ENCODE measurements around the gene LPCAT4. TPM values are rescaled to one million over a fixed set of nuclear protein-coding genes. Genes with fewer than 3 reads are reported as not detected.
"Not testable (repeated sequence)": the region's sequence is repeated elsewhere in the genome, so short reads cannot be mapped to it uniquely, and the experiment has no call there.

LPCAT4 gene
- total and polyA plus RNA-seq, 2 experiments from 2014 or later, result 13.5 to 22.1 TPM

DNA sequence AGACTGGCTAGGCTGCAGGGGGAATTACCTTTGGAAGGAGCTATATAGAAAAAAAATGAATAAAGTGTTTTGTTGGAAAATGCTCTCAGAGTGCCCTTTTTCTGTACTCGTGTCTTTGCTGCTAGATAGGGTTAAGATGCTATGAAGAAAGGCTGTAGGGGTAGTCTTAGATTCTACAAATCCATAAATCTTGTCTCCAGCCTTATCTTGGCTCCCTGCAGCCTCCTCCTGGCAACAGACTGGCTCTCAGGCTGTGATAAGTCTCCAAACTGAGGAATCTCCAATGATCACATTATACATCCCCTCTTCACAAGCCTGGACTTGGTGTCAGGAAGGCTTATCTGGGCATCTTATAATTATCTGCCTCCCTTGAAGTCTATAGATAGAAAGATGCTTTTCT is 9.3 kb downstream of the LPCAT4 start:
- Histone ChIP-seq H3K27me3 (no peaks in the 10 kb centered on the region), H4K20me1 (ENCODE audit: insufficient read depth, poor library complexity, severe bottlenecking) (no peaks in the 10 kb centered on the region), H3K79me2 (no peaks in the 10 kb centered on the region), H3K36me3 (replicated peaks; ENCODE audit: insufficient read depth, low read depth) (no peaks in the 10 kb centered on the region), H3K4me2 (no peak overlapping the region), H3K9me3 (ENCODE audit: low read depth) (no peaks in the 10 kb centered on the region), H3K4me1 (ENCODE audit: insufficient read depth) (peaks cover 2% of the 10 kb centered on the region), H3K27ac (no peak overlapping the region), H3K4me3 (no peak overlapping the region), H3K9me2 (replicated peaks; ENCODE audit: insufficient read depth) (no peaks in the 10 kb centered on the region), H2AFZ (no peak overlapping the region)
- WGBS (ENCODE audit: low lambda C conversion rate, missing lambda C conversion rate), result 92% methylated on average over 1 of the region's 1 CpG
- TF ChIP-seq EZH2 (IDR thresholded peaks at IDR 0.05; ENCODE audit: borderline replicate concordance) (no peak), EZH2phosphoT487 (IDR thresholded peaks at IDR 0.05; ENCODE audit: low read depth, severe bottlenecking, unreplicated experiment) (no peak)
- TF ChIP-seq, protein P1, sequence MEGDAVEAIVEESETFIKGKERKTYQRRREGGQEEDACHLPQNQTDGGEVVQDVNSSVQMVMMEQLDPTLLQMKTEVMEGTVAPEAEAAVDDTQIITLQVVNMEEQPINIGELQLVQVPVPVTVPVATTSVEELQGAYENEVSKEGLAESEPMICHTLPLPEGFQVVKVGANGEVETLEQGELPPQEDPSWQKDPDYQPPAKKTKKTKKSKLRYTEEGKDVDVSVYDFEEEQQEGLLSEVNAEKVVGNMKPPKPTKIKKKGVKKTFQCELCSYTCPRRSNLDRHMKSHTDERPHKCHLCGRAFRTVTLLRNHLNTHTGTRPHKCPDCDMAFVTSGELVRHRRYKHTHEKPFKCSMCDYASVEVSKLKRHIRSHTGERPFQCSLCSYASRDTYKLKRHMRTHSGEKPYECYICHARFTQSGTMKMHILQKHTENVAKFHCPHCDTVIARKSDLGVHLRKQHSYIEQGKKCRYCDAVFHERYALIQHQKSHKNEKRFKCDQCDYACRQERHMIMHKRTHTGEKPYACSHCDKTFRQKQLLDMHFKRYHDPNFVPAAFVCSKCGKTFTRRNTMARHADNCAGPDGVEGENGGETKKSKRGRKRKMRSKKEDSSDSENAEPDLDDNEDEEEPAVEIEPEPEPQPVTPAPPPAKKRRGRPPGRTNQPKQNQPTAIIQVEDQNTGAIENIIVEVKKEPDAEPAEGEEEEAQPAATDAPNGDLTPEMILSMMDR (IDR thresholded peaks at IDR 0.05; ENCODE audit: poor library complexity), result no peak
- no peak for DNase-seq (ENCODE audit: low spot score)

DNA sequence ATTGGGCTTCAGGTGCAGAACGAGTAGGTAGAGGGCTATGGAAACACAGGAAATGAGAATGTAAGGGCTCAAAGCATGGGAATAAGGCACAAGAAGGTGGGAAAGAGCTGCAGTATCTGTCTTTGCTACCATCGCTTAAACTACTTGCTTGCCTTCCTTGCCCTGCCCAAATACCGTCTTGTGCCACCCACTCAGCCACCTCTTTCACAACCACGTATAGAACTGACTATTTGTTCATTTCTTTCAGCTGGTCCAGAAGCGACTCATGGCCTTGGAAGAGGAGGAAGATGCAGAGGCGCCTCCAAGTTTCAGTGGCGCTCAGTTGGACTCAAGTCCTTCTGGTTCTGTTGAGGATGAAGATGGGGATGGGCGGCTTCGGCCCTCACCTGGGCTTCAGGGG is 11.8 kb downstream of the LPCAT4 start:
- Histone ChIP-seq H3K36me3 (replicated peaks; ENCODE audit: insufficient read depth, low read depth) (no peaks in the 10 kb centered on the region), H3K4me1 (ENCODE audit: insufficient read depth) (no peaks in the 10 kb centered on the region), H3K9me2 (replicated peaks; ENCODE audit: insufficient read depth) (no peaks in the 10 kb centered on the region), H4K20me1 (ENCODE audit: insufficient read depth, poor library complexity, severe bottlenecking) (no peaks in the 10 kb centered on the region), H3K9me3 (ENCODE audit: low read depth) (no peaks in the 10 kb centered on the region), H3K27me3 (no peaks in the 10 kb centered on the region), H3K27ac (no peak overlapping the region), H2AFZ (no peak overlapping the region), H3K4me2 (no peak overlapping the region), H3K4me3 (no peak overlapping the region), H3K79me2 (no peaks in the 10 kb centered on the region)
- no peak for TF ChIP-seq EZH2 (IDR thresholded peaks at IDR 0.05; ENCODE audit: borderline replicate concordance)
- TF ChIP-seq EZH2phosphoT487 (IDR thresholded peaks at IDR 0.05; ENCODE audit: low read depth, severe bottlenecking, unreplicated experiment), result no peak
- TF ChIP-seq, protein P1 (IDR thresholded peaks at IDR 0.05; ENCODE audit: poor library complexity), result no peak
- WGBS (ENCODE audit: low lambda C conversion rate, missing lambda C conversion rate), result 96% methylated on average over 9 of the region's 9 CpGs
- no peak for DNase-seq (ENCODE audit: low spot score)

DNA sequence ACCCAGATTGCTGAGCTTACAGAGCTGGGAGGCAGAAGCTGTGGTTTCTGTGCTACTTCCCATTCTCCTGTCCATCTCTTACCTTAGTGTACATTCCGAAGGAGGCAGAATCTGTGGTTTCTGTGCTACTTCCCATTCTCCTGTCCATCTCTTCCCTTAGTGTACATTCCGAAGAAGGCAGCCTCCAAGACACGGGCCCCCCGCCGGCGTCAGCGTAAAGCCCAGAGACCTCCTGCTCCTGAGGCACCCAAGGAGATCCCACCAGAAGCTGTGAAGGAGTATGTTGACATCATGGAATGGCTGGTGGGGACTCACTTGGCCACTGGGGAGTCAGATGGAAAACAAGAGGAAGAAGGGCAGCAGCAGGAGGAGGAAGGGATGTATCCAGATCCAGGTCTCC is 12.7 kb downstream of the LPCAT4 start:
- no peak for TF ChIP-seq EZH2phosphoT487 (IDR thresholded peaks at IDR 0.05; ENCODE audit: low read depth, severe bottlenecking, unreplicated experiment)
- TF ChIP-seq, protein P1 (IDR thresholded peaks at IDR 0.05; ENCODE audit: poor library complexity), result no peak
- no peak for TF ChIP-seq EZH2 (IDR thresholded peaks at IDR 0.05; ENCODE audit: borderline replicate concordance)
- Histone ChIP-seq H2AFZ (no peak overlapping the region), H3K27ac (no peak overlapping the region), H3K27me3 (no peaks in the 10 kb centered on the region), H3K9me2 (replicated peaks; ENCODE audit: insufficient read depth) (no peaks in the 10 kb centered on the region), H3K79me2 (no peaks in the 10 kb centered on the region), H3K4me3 (no peak overlapping the region), H3K36me3 (replicated peaks; ENCODE audit: insufficient read depth, low read depth) (no peaks in the 10 kb centered on the region), H4K20me1 (ENCODE audit: insufficient read depth, poor library complexity, severe bottlenecking) (no peaks in the 10 kb centered on the region), H3K9me3 (ENCODE audit: low read depth) (no peaks in the 10 kb centered on the region), H3K4me2 (no peak overlapping the region), H3K4me1 (ENCODE audit: insufficient read depth) (no peaks in the 10 kb centered on the region)
- DNase-seq (ENCODE audit: low spot score), result no peak
- WGBS (ENCODE audit: low lambda C conversion rate, missing lambda C conversion rate), result 94% methylated on average over 7 of the region's 7 CpGs

DNA sequence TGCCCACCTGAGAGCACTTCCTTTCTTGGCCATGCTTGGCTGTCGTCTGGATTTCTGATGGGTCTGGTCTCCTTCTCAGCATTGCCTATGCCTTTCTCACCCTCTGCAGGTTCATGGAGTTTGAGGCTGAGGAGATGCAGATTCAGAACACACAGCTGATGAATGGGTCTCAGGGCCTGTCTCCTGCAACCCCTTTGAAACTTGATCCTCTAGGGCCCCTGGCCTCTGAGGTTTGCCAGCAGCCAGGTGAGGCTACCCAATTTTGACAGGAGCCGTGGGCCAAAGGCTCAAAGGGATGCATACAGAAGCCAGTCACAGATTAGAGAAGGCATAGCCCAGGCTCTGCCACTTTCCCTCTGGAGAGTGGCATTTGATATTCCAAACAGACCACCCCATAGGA is 13.4 kb downstream of the LPCAT4 start:
- DNase-seq (ENCODE audit: low spot score), result no peak
- Histone ChIP-seq H3K4me3 (no peak overlapping the region), H3K4me2 (no peak overlapping the region), H2AFZ (no peak overlapping the region), H3K4me1 (ENCODE audit: insufficient read depth) (no peaks in the 10 kb centered on the region), H3K9me2 (replicated peaks; ENCODE audit: insufficient read depth) (no peaks in the 10 kb centered on the region), H3K27me3 (no peaks in the 10 kb centered on the region), H3K27ac (no peak overlapping the region), H3K79me2 (no peaks in the 10 kb centered on the region), H3K36me3 (replicated peaks; ENCODE audit: insufficient read depth, low read depth) (no peaks in the 10 kb centered on the region), H4K20me1 (ENCODE audit: insufficient read depth, poor library complexity, severe bottlenecking) (no peaks in the 10 kb centered on the region), H3K9me3 (ENCODE audit: low read depth) (no peaks in the 10 kb centered on the region)
- TF ChIP-seq, protein P1 (IDR thresholded peaks at IDR 0.05; ENCODE audit: poor library complexity), result no peak
- TF ChIP-seq EZH2phosphoT487 (IDR thresholded peaks at IDR 0.05; ENCODE audit: low read depth, severe bottlenecking, unreplicated experiment) (no peak), EZH2 (IDR thresholded peaks at IDR 0.05; ENCODE audit: borderline replicate concordance) (no peak)
- 55% methylated on average over 2 of the region's 2 CpGs for WGBS (ENCODE audit: low lambda C conversion rate, missing lambda C conversion rate)

DNA sequence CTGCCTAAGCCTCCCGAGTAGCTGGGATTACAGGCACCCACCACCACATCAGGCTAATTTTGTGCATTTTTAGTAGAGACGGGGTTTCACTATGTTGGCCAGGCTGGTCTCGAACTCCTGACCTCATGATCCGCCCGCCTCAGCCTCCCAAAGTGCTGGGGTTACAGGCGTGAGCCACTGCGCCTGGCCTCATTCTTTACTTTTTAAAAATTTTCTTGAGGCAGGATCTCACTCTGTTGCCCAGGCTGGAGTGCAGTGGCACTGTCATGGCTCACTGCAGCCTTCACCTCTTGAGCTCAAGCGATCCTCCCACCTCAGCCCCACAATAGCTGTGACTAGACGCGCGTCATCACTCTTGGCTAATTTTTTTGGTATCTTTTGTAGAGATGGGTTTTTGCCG is 14.0 kb downstream of the LPCAT4 start:
- not testable (repeated sequence) for H2AFZ ChIP-seq; H3K4me3 ChIP-seq; H4K20me1 ChIP-seq (ENCODE audit: insufficient read depth, poor library complexity, severe bottlenecking); H3K9me3 ChIP-seq (ENCODE audit: low read depth); H3K4me2 ChIP-seq; H3K36me3 ChIP-seq (replicated peaks; ENCODE audit: insufficient read depth, low read depth); DNase-seq (ENCODE audit: low spot score); H3K9me2 ChIP-seq (replicated peaks; ENCODE audit: insufficient read depth); H3K27me3 ChIP-seq; H3K4me1 ChIP-seq (ENCODE audit: insufficient read depth); H3K79me2 ChIP-seq; H3K27ac ChIP-seq
- WGBS (ENCODE audit: low lambda C conversion rate, missing lambda C conversion rate), result 93% methylated on average over 12 of the region's 12 CpGs
